Gastrocnemius medialis (tissue), 4 donors: ENCODE data around the gene ZBTB18. TPM values are rescaled to one million over a fixed set of nuclear protein-coding genes. Genes with fewer than 3 reads are reported as not detected.

Experiments
- ATAC-seq, 2 donors: fragments of 150-250 bp; one replicate each; pipeline ENCODE4 v1.9.1; 2016
- DNase-seq, 2 donors: peaks; one replicate each; pipeline ENCODE4 v3.0.0-alpha.2; 2019
- H3K27ac ChIP-seq, 4 donors: fragments of 200-600 bp; sonication (generic); 1 replicate in 1 of 4; 2 replicates in 3 of 4; pipeline ENCODE4 v1.5.1; 2016 to 2018; ENCODE audit warnings: mild to moderate bottlenecking in 2 of 4, moderate library complexity in 1 of 4
- H3K27me3 ChIP-seq, 3 donors: fragments of 200-600 bp; sonication (generic) in 2 of 3; 1 replicate in 1 of 3; 2 replicates in 2 of 3; pipeline versions ENCODE4 v1.5.1 to v1.6.0; 2016 to 2019; ENCODE audit warnings: mild to moderate bottlenecking in 1 of 3, moderate library complexity in 1 of 3
- H3K36me3 ChIP-seq, 2 donors: fragments of 200-600 bp; sonication (generic) in 1 of 2; one replicate each; pipeline ENCODE4 v1.5.1; 2017 to 2018
- H3K4me1 ChIP-seq, 2 donors: fragments of 200-600 bp; sonication (generic) in 1 of 2; one replicate each; pipeline ENCODE4 v1.5.1; 2016 to 2017; ENCODE audit warnings: mild to moderate bottlenecking in 2 of 2
- H3K4me3 ChIP-seq, 4 donors: fragments of 200-600 bp; sonication (generic) in 3 of 4; 1 replicate in 1 of 4; 2 replicates in 3 of 4; pipeline ENCODE4 v1.5.1; 2016 to 2019; ENCODE audit warnings: mild to moderate bottlenecking in 2 of 4
- H3K9me3 ChIP-seq, 3 donors: fragments of 200-600 bp; sonication (generic) in 2 of 3; 1 replicate in 1 of 3; 2 replicates in 2 of 3; pipeline ENCODE4 v1.5.1; 2016 to 2019
- POLR2A ChIP-seq, 2 donors: fragments of 450-650 bp; IDR thresholded peaks; one replicate each; pipeline ENCODE4 v1.6.1; 2017; ENCODE audit warnings: antibody characterized with exemption in 2 of 2, mild to moderate bottlenecking in 2 of 2, moderate library complexity in 2 of 2
- in situ Hi-C, 4 donors: fragments of 200-750 bp; cut with MboI; loops; one replicate each; pipeline versions ENCODE4 v1.15.0 to v1.8.0; 2017; ENCODE audit warnings: low sequenced_read_pairs in 4 of 4
- intact Hi-C: fragments of 100-400 bp; cut with DNase I; formaldehyde crosslinking; loops from one replicate; pipeline ENCODE4 v1.15.1; 2023; ENCODE audit warnings: low total_unique reads
- total RNA-seq, 4 donors: library from RNA; depleted of rRNA; stranded (reverse); fragments of >200 nt; gene quantifications; one replicate each; pipeline versions ENCODE4 v1.1.0 to v1.2.3, GENCODE V29; 2016
- TF ChIP-seq, protein P1 (sequence below), 5 experiments: fragments of 450-650 bp in 3 of 5; fragments of 200-600 bp in 2 of 5; sonication (generic) in 2 of 5; IDR thresholded peaks in 4 of 5; conservative IDR thresholded peaks in 1 of 5; 1 replicate in 4 of 5; 2 replicates in 1 of 5; pipeline ENCODE4 v1.5.1; 2016 to 2019; ENCODE audit warnings: antibody characterized with exemption in 5 of 5, mild to moderate bottlenecking in 3 of 5, moderate library complexity in 3 of 5

The ZBTB18 gene
- total RNA-seq, 4 donors from 2014 or later: 48.2 to 60.7 (median 55.5) TPM

DNA sequence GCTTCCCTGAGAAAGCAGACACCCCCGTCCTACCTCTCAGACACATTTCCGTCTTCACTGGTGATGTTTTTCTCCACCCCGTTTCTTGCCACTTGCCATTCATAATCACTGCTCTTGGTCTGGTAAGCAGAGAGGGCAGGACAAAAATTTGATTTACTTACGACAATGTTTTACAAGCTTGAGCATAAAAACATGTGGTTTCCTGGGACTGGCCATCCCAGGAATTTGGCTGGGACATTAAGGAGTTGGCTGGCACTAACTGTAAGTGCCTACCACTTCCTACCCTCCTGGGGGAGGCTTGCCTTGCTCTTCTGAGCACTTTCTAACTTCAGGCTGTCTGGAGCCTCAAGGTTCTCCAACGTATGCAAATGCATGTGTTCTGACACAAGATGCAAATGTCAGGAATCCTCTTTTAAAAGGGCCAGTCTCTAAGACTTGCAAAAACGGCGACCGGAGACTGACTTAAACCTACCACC, 24.2 kb downstream of the ZBTB18 start:
- ATAC-seq (no peak), DNase-seq (no peak)
- H3K4me1 ChIP-seq: no peaks in the 10 kb centered on the region
- intact Hi-C loops: loop anchor here (10.0 kb wide), 1 partner anchor 60 kb away; no protein-coding TSS in a partner anchor
- in situ Hi-C loops: no loop called here
- no peak overlapping the region for H3K27ac ChIP-seq
- no peaks in the 10 kb centered on the region for H3K9me3 ChIP-seq
- TF ChIP-seq POLR2A (IDR thresholded peaks at IDR 0.05): no peak
- TF ChIP-seq, protein P1, sequence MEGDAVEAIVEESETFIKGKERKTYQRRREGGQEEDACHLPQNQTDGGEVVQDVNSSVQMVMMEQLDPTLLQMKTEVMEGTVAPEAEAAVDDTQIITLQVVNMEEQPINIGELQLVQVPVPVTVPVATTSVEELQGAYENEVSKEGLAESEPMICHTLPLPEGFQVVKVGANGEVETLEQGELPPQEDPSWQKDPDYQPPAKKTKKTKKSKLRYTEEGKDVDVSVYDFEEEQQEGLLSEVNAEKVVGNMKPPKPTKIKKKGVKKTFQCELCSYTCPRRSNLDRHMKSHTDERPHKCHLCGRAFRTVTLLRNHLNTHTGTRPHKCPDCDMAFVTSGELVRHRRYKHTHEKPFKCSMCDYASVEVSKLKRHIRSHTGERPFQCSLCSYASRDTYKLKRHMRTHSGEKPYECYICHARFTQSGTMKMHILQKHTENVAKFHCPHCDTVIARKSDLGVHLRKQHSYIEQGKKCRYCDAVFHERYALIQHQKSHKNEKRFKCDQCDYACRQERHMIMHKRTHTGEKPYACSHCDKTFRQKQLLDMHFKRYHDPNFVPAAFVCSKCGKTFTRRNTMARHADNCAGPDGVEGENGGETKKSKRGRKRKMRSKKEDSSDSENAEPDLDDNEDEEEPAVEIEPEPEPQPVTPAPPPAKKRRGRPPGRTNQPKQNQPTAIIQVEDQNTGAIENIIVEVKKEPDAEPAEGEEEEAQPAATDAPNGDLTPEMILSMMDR (IDR thresholded peaks at IDR 0.05 in 4 of 5, conservative IDR thresholded peaks at IDR 0.05 in 1 of 5): no peak
- H3K36me3 ChIP-seq: no peaks in the 10 kb centered on the region
- H3K27me3 ChIP-seq: peaks cover 0 to 4% (median 0%) of the 10 kb centered on the region in 3 donors
- no peak overlapping the region for H3K4me3 ChIP-seq

DNA sequence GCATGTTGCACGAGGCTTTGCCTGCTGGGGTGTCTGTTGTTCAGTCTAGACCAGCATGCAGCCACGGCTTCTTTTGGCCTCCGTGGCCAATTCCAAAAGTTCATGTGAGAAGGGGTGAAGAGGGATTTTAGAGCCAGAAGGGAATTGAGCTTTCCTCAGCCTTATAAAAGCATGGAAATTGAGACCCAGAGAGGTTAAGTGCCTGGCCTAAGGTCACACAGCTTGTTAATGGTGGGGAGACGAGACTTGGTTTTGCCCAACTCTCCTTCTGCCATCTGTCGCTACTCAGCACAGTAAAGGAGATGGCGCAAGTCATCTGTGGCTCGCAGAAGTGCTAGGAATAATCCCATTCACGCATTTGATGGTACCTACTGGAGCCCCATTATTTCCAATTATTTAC, 25.7 kb downstream of the ZBTB18 start:
- intact Hi-C loops: loop anchor here (10.0 kb wide), 1 partner anchor 62 kb away; no protein-coding TSS in a partner anchor
- peaks cover 0 to 4% (median 0%) of the 10 kb centered on the region in 3 donors for H3K27me3 ChIP-seq
- H3K36me3 ChIP-seq: no peaks in the 10 kb centered on the region
- no peak overlapping the region for H3K4me3 ChIP-seq
- DNase-seq (no peak), ATAC-seq (no peak)
- no peaks in the 10 kb centered on the region for H3K4me1 ChIP-seq
- no peak overlapping the region for H3K27ac ChIP-seq
- TF ChIP-seq POLR2A (IDR thresholded peaks at IDR 0.05): no peak
- TF ChIP-seq, protein P1 (IDR thresholded peaks at IDR 0.05 in 4 of 5, conservative IDR thresholded peaks at IDR 0.05 in 1 of 5): no peak
- in situ Hi-C loops: no loop called here
- H3K9me3 ChIP-seq: no peaks in the 10 kb centered on the region

DNA sequence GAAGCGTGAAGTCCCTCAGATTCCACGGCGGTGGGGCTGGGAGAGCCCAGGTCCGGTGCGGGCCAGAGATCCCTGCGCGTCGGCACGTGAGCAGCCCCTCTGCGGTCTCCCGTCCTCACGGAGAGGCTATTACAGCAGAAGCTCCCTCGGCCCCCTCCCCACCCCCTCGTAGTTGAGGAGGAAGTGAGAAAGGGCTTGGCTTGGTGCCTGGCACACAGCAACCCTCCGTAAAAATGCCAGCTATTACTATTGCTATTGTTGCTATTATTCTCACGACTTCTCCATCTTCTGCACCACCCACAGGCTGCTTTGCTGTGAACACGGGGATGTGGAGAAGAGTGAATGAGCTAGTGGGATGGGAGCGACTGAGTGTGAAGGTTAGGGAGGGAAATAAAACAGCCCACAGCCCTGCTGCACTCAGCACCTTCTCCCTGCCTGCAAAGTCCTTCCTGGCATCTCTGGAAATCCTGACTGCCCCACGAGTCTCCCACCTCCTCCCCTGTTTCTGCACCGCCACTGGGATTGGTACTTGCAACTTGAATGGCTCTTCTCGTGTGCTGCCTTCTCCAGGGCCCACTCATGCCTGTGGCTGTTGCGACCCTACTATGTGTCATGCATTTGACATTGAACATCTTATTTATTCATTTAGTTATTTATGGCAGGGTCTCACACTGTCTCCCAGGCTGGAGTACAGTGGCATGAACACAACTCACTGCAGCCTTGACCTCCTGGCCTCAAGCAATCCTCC, 26.6 kb downstream of the ZBTB18 start:
- in situ Hi-C loops: no loop called here

DNA sequence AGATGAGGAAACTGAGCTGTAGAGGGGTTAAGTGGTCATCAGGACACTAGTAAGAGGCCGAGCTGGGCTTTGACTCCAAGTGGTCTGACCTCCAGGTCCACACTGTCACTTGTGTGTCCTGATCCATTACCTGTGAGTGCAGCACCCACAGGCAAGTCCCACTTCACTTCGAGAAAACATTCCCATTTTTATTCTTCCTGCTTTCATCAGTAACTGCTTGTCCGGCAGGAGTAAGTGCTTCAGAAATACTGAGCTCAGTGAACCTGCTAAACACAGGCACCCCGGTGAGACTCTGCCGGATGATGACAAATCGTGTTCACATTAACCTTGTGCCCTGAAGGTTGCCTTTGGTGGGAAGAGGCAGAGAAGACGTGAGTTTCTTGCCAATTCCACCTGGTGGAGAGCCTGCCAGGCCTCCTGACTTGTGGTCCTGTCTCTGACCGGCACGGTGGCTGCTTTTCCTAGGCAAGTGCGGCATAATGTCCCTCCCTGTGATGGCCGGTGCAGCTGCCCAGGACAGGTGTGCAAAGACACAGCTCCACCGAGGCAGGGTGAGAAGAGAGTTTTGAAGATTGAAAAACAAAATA, 29.4 kb downstream of the ZBTB18 start:
- H3K4me1 ChIP-seq: no peaks in the 10 kb centered on the region
- no peak overlapping the region for H3K27ac ChIP-seq
- DNase-seq (no peak), ATAC-seq (no peak)
- H3K27me3 ChIP-seq: peaks cover 0 to under 1% (median 0%) of the 10 kb centered on the region in 3 donors
- intact Hi-C loops: no loop called here
- H3K9me3 ChIP-seq: no peaks in the 10 kb centered on the region
- H3K4me3 ChIP-seq: no peak overlapping the region
- in situ Hi-C loops: no loop called here
- TF ChIP-seq, protein P1 (IDR thresholded peaks at IDR 0.05 in 4 of 5, conservative IDR thresholded peaks at IDR 0.05 in 1 of 5): no peak
- TF ChIP-seq POLR2A (IDR thresholded peaks at IDR 0.05): no peak
- no peaks in the 10 kb centered on the region for H3K36me3 ChIP-seq

More for the DNA sequence above, 26.6 kb downstream of the ZBTB18 start:
- H3K4me3 ChIP-seq: no peak overlapping the region
- TF ChIP-seq, protein P1 (IDR thresholded peaks at IDR 0.05 in 4 of 5, conservative IDR thresholded peaks at IDR 0.05 in 1 of 5): no peak
- no peak for TF ChIP-seq POLR2A (IDR thresholded peaks at IDR 0.05)
- intact Hi-C loops: loop anchor here (10.0 kb wide), 1 partner anchor 63 kb away; no protein-coding TSS in a partner anchor
- H3K9me3 ChIP-seq: no peaks in the 10 kb centered on the region
- H3K36me3 ChIP-seq: no peaks in the 10 kb centered on the region
- peaks cover 0 to 4% (median 0%) of the 10 kb centered on the region in 3 donors for H3K27me3 ChIP-seq
- peak in 1 of 2 donors; percentile 20 for DNase-seq
- ATAC-seq: no peak
- H3K4me1 ChIP-seq: no peaks in the 10 kb centered on the region
- no peak overlapping the region for H3K27ac ChIP-seq
